Eye (tissue), 1 donor: ENCODE results near the gene NR6A1.
"Not testable (repeated sequence)": the region's sequence is repeated elsewhere in the genome, so short reads cannot be mapped to it uniquely, and the experiment has no call there.

Experiments used
- DNase-seq: peaks from one replicate; pipeline ENCODE4 v3.0.0-alpha.2; 2015

NR6A1 gene

DNA sequence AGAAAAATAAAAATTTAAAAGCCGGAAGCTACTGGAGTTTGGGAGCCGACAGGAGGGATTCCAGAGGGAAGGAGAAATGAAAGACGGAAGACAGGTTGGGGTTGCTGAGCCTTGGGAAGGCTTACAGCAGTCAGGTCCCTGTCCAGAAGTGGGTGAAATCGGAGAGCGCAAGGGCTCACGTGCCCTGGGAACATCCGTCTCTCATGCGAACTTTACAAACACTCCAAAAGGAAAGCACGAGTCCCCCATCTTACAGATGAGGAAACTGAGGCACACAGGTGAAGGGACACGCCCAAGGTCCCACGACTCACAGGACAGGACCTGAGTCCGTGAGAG lies 5.5 kb upstream of the NR6A1 start:
- no peak for DNase-seq

DNA sequence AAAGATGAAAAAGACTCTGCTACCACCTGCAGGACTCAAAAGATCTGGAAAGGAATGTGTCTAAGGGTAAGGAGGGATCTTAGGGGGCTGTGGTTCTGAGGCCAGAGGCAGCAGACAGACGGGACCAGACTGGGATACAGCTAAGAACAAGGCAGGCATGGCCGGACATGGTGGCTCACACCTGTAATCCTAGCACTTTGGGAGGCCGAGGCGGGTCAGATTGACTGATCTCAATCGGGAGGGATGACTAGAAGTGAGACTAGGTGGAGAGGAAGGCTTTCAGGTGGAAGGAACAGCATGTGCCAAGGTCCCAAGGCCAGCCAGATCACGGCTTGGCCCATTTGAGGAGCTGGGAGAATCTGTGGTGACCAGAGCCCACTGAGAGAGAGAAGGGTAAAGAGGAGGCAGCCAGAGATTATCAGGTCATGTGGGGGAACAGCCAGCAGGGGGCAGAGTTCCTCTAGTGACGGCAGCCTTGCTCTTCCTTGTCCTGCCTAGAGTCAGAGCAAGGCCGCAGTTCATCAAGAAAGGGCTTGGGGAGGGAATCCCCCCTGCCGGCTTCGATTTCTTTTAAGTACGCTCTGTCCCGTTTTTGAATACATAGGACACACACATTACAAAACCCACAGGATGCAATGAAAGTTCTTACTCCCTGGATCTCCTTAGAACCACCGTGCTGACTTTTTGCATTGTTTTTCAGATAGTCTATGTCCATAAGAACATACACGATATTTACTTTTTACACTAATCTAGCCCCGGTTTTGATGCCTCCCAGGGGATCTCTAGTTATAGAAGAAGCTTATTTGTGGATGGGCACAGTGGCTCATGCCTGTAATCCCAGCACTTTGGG lies 3.2 kb upstream of the NR6A1 start:
- peak; percentile 95 for DNase-seq

DNA sequence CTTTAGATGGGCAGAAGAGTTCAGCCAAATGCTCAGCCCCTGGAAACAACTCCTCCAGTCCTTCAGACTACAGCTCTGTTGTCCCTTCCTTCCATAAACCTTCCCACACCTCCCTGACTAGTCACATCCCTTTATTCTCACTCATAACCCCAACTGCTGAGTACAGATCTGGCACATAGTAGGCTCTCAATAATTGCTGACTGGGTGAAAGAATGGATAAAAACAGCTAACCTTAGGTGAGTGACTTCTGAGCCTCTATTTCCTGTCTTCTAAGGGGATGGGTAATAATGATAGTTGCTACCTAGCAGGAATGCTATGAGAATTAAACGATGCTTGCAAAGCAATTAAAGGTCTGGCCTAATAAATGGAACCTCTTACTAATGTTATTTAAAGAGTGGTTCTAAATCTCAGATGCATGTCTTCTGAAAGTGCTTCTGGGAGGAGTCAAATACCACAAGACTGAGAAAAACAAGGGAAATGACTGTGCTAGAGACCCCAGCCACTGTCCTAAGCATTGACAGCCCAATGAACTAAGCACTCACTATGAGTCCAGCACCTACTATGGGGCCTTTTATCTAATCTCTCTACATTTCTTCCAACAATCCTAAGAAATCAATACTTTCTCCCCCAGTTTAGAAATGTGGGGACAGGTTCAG lies 2.5 kb upstream of the NR6A1 start:
- no peak for DNase-seq

DNA sequence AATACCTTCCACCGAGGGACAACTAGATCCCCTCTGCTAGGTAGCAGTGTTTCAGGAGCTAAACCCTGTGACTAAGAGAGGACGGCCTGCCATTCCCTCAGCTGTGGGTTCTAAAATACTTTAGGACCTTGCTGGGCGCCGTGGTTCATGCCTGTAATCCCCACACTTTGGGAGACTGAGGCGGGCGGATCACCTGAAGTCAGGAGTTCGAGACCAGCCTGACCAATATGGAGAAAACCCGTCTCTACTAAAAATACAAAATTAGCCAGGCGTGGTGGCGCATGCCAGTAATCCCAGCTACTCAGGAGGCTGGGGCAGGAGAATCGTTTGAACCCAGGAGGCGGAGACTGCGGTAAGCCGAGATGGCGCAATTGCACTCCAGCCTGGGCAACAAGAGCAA lies 1.8 kb upstream of the NR6A1 start:
- DNase-seq: not testable (repeated sequence)

DNA sequence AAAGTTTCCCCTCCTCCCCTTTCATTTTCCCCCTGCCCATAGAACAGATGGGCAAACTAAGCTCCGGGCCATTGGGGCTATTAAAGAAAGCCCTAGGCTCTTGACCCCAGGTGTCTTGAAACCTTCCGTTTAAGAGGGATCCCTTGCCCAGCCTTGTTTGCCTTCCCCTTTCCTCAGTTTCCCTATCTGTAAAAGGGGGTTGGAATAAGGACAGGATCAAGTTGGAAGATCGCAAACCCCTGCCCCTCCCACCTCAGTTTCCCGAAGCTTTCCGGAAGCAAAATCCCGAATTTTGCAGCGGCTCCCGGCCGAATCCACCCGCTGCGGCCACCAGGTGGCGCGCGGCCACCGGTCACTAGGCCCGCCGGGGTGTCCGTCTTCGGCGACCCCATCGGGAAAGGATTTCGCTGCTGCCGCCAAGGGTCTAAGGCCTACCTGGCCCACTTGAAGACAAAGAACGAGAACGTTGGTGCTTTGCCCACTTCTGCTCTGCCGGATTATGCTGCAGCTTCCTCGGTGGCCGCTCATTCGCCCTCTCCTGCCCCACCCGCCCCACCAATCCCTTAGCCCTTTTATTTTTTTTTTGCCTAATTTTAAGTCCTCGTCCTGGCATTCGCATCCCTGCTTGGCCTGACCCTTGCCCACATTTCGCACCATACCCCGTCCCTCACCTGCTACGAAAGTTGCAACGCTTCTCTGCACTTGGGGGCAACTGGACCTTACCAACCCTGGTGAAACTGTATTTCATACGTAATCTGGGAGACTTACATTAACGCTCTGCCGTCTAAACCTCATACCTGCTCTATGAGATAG lies 962 bp upstream of the NR6A1 start:
- peak; percentile 90 for DNase-seq

- DNase-seq: peak; percentile 69
Observed at GRCh38 chr9:124770359-124771020, 621 bp downstream of the NR6A1 start.

DNA sequence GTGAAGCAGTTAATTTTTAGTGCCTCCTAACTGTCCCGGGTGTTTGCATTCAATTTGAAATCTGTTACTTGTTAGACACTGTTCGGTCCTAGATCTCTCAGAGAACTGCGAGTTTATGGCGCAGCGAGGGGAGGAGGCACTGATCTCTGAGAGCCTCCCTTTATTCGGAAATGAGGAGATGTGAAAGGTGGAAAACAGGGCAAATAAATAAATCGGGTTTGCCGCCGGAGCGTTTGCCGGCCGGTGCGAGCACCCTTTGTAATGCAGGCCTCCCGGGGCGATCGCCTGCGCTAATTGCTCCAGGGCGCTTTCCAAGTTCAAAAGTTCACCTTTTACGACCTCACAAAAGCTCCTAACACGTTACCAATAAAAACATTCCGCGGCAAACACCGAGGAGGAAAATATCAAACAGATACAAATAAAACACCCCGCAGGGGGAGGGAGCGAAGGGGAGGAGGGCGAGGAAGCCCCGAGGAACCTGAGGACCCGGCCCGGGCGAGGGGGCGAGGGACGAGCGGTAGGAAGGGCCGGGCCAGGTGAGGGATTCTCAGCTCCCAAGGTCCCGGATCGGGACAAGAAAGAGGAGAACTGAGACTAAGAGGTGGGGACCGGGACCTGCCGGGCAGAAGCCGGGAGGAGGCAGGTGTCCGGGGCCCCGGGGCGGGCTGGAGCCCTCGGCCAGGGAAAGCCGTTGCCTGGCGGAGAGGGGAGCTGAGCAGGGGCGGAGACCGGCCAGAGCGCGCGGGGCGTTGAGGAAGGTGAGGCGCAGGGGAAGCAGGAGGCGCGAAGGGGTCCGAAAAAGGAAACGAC lies 1.4 kb downstream of the NR6A1 start:
- DNase-seq: peak; percentile 76

DNA sequence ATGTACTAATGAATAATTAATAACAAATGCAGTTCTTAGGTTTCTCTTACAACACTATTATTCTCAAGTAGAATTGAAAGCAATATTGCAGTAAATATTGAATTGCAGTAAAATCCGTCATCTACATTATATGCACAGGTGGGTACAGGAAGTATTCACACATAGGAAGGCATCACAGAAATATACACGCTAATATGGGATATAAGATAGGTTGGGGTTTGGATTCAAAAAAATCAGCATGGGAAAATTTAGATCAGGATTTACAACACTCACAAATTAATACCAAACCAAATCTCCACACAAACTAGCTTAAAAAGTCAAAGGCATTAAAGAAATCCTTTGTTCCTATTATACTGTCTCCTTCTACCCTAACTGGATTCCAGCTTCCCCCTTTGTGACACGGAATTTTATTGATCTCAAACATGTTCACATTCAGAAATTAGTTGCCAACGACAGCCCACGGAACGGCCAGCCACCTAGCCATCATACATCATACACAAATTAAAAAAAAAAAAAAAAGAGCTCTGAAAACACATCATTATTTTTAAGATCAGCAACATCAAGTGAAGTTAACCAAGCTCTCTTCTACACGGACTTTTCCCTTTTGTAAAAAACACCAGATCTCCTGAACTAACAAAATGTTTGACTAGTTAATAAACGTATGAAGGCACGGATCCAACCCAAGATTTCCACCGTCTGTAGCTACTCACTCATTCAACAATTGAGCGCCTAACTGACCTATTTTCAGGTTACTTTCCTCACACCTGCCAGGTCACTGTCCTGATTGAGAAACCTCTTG lies 2.2 kb downstream of the NR6A1 start:
- DNase-seq: peak; percentile 76

DNA sequence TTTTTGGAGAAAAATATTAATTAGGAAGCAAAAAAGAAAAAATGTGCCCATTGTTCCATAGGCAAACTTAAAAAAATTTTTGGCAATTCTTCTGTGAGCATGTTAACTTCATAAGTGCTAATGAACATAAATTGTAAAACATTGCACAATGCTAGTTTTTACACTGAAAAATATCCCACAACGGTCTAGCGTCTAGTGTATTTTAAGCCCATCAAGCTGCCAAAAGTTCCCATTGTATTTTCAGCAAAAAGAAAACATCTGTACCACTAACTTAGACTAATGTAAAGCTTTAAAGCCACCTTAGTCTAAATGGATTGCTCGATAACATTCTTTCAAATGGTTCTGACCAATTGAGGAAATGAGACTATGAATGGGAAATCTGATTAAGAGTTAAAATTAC lies 2.8 kb downstream of the NR6A1 start:
- DNase-seq: peak; percentile 55

GRCh38 chr9:124767821-124768220 lies 3.3 kb downstream of the NR6A1 start:
- DNase-seq: no peak

DNA sequence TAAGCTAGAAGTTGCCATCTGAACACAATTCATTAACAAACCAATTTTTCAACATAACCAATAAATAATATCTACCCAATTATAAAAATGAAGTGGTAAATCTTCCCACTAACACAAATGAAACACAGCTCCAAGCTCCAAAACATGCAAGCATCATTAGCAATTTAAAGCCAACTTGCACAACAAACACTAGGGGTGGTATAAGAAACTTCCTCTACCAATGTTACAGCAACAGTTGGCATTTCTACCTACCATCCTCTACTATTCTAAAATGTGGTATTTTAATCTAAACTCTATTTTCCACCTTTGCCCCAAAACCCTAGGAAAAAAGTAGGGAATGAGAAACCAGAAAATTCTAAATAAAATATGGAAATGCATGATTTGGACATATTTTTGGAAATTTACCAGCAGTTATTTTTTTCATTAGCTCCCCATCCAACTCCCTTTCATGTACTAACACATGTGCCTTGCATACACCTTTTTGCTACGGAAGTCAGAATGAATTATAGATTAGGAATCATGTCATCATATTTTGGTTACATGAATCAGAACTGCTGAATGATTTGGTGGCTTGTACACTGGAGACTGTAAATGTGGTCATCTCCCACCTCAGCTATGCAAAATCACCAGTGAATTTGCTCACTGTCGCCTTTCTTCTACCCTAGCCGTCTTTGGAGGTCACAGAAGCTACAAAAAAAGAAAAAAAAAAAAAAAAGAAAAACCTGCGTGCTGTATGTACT lies 4.1 kb downstream of the NR6A1 start:
- no peak for DNase-seq

DNA sequence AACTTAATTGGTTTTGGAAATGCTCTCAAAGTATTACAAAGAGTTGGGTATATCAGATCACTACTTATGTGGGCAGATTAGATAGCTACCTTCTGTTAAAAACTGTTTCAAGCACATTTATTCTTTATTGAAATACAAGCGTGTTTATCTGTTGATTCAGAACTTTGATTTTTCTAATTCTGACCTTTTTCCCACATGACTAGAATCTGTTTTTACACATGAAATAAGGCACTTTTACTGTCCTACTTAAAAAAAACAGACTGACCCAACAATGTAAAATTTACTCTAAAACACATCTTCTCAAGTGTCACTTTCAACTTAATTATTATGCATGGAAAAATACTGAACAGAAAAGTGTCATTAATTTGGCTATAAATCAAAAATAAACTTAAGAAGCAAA lies 4.8 kb downstream of the NR6A1 start:
- DNase-seq: no peak

- DNase-seq: no peak
Observed at GRCh38 chr9:124765439-124765835, 5.7 kb downstream of the NR6A1 start.

GRCh38 chr9:124764774-124765438 lies 6.2 kb downstream of the NR6A1 start:
- no peak for DNase-seq

GRCh38 chr9:124762633-124763032 lies 8.5 kb downstream of the NR6A1 start:
- DNase-seq: no peak

DNA sequence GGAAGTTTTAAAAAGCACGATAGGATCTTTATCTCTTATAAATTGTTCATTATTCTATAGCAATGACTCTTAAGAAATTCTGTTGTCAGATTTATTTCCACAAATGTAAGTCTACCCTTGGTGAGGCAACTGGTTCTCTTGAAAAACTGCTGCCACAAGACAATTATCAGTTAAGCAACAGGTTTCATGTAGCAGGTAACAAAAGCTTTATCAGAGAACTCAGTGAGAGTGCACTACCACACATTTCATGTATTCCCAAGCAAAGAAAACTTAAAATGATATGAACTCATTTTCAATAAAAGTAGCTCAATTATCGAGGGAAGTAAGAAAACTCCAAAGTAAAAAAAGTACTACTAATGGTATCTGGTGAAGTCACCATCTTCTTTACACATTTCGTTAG lies 9.4 kb downstream of the NR6A1 start:
- no peak for DNase-seq

GRCh38 chr9:124761196-124761595 lies 9.9 kb downstream of the NR6A1 start:
- DNase-seq: no peak

DNA sequence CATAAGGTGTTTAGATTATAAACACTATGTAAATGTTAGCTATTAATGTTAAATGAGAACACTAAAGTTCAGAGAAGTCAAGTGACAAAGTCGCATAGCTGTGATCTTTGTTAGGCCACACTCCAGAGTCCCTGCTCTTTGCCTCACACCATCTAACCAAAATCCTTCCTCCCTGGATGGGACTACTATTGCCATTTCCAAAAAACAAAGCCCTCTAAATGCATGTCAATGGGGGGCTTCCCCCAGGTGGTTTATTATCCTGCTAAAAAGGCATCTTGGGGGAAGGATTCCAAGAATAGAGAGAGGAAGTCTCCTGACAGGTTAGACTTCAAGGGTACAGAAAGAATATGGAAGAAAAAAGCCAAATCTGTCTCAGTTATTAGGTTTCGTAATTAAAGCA lies 10.4 kb downstream of the NR6A1 start:
- DNase-seq: no peak

GRCh38 chr9:124759327-124759726 lies 11.8 kb downstream of the NR6A1 start:
- no peak for DNase-seq

DNA sequence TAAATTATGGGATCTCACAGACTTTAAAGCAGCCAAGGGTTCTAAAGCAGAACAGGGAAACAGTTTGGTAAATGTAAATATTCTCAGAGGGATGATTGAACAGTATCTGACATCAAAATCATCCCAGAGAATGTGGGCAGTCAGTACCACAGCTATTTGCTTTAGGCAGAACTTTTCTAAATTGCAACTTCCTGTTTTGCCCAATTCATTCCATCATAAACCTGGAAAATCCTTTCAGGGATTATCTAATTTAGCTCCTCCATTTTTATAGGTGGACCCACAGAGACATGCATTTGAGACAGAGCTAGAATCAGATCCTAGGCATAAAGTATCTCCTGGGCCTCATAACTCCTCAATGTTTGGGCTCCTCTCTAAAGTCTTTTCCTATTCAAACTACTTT lies 12.4 kb downstream of the NR6A1 start:
- no peak for DNase-seq
